SU-DHL-6 (cell line): ENCODE measurements around the gene ARL1.

Experiments
- H2AFZ ChIP-seq: fragments of 200-600 bp; sonication (generic); 2 replicates; pipeline ENCODE4 v1.6.1; 2014; ENCODE audit warnings: low read depth, mild to moderate bottlenecking, moderate library complexity, mixed read lengths, antibody characterized with exemption, low read length; ENCODE audit not compliant: severe bottlenecking
- H3F3A ChIP-seq: fragments of 200-600 bp; shearing (Covaris generic); 2 replicates; pipeline ENCODE4 v1.6.0; 2016; ENCODE audit warnings: antibody characterized with exemption, mild to moderate bottlenecking; ENCODE audit not compliant: insufficient read depth
- H3K27ac ChIP-seq: fragments of 200-600 bp; sonication (generic); 2 replicates; pipeline ENCODE4 v1.5.1; 2016; ENCODE audit warnings: low read depth, mild to moderate bottlenecking, low read length, moderate library complexity, mixed read lengths
- H3K27me3 ChIP-seq: fragments of 200-600 bp; sonication (generic), shearing (Covaris generic); 2 replicates; pipeline ENCODE4 v1.6.0; 2014; ENCODE audit warnings: mild to moderate bottlenecking, low read length
- H3K36me3 ChIP-seq: fragments of 200-600 bp; sonication (generic); 2 replicates; pipeline ENCODE4 v1.6.1; 2014; ENCODE audit warnings: mild to moderate bottlenecking, low read length, mixed read lengths
- H3K4me2 ChIP-seq: fragments of 300-600, 200-600 bp; shearing (Covaris generic), sonication (generic); 2 replicates; pipeline ENCODE4 v1.6.0; 2014; ENCODE audit warnings: low read length, low read depth, mild to moderate bottlenecking; ENCODE audit not compliant: poor library complexity, severe bottlenecking
- H3K4me3 ChIP-seq: fragments of 200-600 bp; sonication (generic); 2 replicates; pipeline ENCODE4 v1.5.1; 2014; ENCODE audit warnings: antibody characterized with exemption, low read length, mild to moderate bottlenecking, mixed read lengths; ENCODE audit not compliant: insufficient read depth, poor library complexity, severe bottlenecking
- H3K79me2 ChIP-seq: fragments of 200-600 bp; sonication (generic); 2 replicates; pipeline ENCODE4 v1.6.1; 2014; ENCODE audit warnings: mild to moderate bottlenecking, low read length, moderate library complexity; ENCODE audit not compliant: insufficient read depth
- H3K9ac ChIP-seq: fragments of 200-600 bp; sonication (generic); 2 replicates; pipeline ENCODE4 v1.7.0; 2014; ENCODE audit warnings: mild to moderate bottlenecking, low read length
- H3K9me2 ChIP-seq: fragments of 200-600 bp; sonication (generic); replicated peaks from 2 replicates; pipeline ENCODE4 v1.6.1; 2014; ENCODE audit warnings: low read length; ENCODE audit not compliant: insufficient read depth
- H3K9me3 ChIP-seq: fragments of 200-600 bp; sonication (generic); 2 replicates; pipeline ENCODE4 v1.6.1; 2014; ENCODE audit warnings: low read length, mixed read lengths; ENCODE audit not compliant: insufficient read depth
- H4K20me1 ChIP-seq: fragments of 200-600 bp; sonication (generic); 2 replicates; pipeline ENCODE4 v1.6.1; 2014; ENCODE audit warnings: low read depth, mild to moderate bottlenecking, antibody characterized with exemption, low read length, moderate library complexity, mixed read lengths
- CTCF ChIP-seq: fragments of 200-600 bp; sonication (generic); IDR thresholded peaks from one replicate; pipeline ENCODE4 v1.5.1; 2017; ENCODE audit warnings: antibody characterized with exemption, mild to moderate bottlenecking, low read length, moderate library complexity; ENCODE audit not compliant: insufficient read depth, poor library complexity, severe bottlenecking
- EZH2phosphoT487 ChIP-seq: fragments of 200-600 bp; sonication (generic), shearing (Covaris generic); conservative IDR thresholded peaks from 2 replicates; pipeline ENCODE4 v1.6.1; 2018; ENCODE audit warnings: mild to moderate bottlenecking, antibody characterized with exemption, low read length, moderate library complexity, mixed read lengths

ARL1 gene

GRCh38 chr12:101439236-101439635 is 31.7 kb upstream of the ARL1 start:
- Histone ChIP-seq H3K27me3 (no peaks in the 10 kb centered on the region), H3K4me2 (no peak overlapping the region), H3K27ac (no peak overlapping the region), H3K4me3 (no peak overlapping the region), H3K36me3 (no peaks in the 10 kb centered on the region), H4K20me1 (no peaks in the 10 kb centered on the region), H2AFZ (no peak overlapping the region), H3K9ac (no peak overlapping the region), H3K9me3 (no peaks in the 10 kb centered on the region), H3K9me2 (no peaks in the 10 kb centered on the region), H3K79me2 (no peaks in the 10 kb centered on the region), H3F3A (no peaks in the 10 kb centered on the region)
- TF ChIP-seq EZH2phosphoT487 (no peak), CTCF (no peak)

- Histone ChIP-seq H3K79me2 (no peaks in the 10 kb centered on the region), H3K27me3 (no peaks in the 10 kb centered on the region), H3K4me3 (no peak overlapping the region), H3K36me3 (no peaks in the 10 kb centered on the region), H3K9me2 (no peaks in the 10 kb centered on the region), H3K27ac (no peak overlapping the region), H3K4me2 (no peak overlapping the region), H3K9me3 (no peaks in the 10 kb centered on the region), H3K9ac (no peak overlapping the region), H4K20me1 (no peaks in the 10 kb centered on the region), H2AFZ (no peak overlapping the region), H3F3A (no peaks in the 10 kb centered on the region)
- TF ChIP-seq EZH2phosphoT487 (no peak), CTCF (no peak)
Observed at GRCh38 chr12:101436136-101436535, 28.6 kb upstream of the ARL1 start.

- Histone ChIP-seq H3K27me3 (no peaks in the 10 kb centered on the region), H3K4me3 (no peak overlapping the region), H3K9me2 (no peaks in the 10 kb centered on the region), H4K20me1 (no peaks in the 10 kb centered on the region), H3K9me3 (no peaks in the 10 kb centered on the region), H2AFZ (no peak overlapping the region), H3K27ac (no peak overlapping the region), H3K36me3 (no peaks in the 10 kb centered on the region), H3K79me2 (no peaks in the 10 kb centered on the region), H3K9ac (no peak overlapping the region), H3K4me2 (no peak overlapping the region), H3F3A (no peaks in the 10 kb centered on the region)
- TF ChIP-seq EZH2phosphoT487, result no peak
- no peak for TF ChIP-seq CTCF
Observed at GRCh38 chr12:101430456-101430855, 22.9 kb upstream of the ARL1 start.
